Dermis microvascular lymphatic vessel endothelial cell (primary cell): Measurements from ENCODE around the gene RARRES2. TPM values are rescaled to one million over a fixed set of nuclear protein-coding genes. Genes with fewer than 3 reads are reported as not detected.

Experiments used
- DNase-seq, 2 donors: peaks; one replicate each; pipeline versions ENCODE4 v3.0.0 to v3.0.0-alpha.2; 2010; ENCODE audit warnings: low read depth in 2 of 2
- total RNA-seq: library from RNA; depleted of rRNA; stranded (reverse); fragments of >200 nt; gene quantifications from 2 replicates; pipeline ENCODE4 v1.2.1, GENCODE V29; 2014

RARRES2 gene
- total RNA-seq, 1 donor from 2014 or later, result 0.51 TPM

DNA sequence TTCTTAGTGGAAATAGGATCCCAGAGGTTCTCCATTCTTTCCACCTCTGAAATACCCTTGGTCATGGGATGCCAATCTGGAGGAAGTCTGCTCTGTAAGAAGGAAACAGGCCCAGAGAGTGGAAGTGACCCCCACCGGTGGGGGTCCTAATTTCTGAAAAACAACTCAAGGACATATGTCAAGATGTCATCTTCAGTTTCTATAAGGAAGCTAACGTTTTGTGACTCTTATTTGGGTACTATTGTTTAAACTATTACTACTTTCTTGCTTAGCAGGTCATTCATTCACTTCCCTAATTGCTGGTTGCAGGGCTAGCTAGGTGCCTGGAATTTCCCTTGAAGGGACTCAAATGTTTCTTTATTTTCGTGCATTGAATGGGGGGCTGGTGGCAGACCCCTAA lies 35.8 kb upstream of the RARRES2 start:
- DNase-seq, result peak in 1 of 2 donors; percentile 54

DNA sequence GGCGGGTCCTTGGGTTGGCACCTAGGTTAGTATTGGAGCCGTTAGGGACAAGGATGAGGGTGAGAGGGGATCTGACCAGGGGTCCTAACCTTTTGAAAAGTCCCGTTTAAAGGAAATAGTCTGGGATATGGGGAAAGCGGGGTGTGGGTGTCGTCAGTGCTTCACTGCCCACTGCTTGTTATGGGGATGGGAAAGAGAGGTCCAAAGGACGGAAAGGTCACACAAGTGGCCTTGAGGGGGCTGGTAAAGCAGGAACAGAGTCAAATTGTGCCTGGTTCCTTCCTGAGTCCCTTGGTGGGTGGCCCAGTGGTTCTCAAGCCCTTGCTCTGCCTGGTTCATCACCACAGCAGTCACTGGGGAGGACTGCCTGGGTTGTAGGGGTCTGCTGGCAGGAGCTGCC lies 35.1 kb upstream of the RARRES2 start:
- no peak for DNase-seq

DNA sequence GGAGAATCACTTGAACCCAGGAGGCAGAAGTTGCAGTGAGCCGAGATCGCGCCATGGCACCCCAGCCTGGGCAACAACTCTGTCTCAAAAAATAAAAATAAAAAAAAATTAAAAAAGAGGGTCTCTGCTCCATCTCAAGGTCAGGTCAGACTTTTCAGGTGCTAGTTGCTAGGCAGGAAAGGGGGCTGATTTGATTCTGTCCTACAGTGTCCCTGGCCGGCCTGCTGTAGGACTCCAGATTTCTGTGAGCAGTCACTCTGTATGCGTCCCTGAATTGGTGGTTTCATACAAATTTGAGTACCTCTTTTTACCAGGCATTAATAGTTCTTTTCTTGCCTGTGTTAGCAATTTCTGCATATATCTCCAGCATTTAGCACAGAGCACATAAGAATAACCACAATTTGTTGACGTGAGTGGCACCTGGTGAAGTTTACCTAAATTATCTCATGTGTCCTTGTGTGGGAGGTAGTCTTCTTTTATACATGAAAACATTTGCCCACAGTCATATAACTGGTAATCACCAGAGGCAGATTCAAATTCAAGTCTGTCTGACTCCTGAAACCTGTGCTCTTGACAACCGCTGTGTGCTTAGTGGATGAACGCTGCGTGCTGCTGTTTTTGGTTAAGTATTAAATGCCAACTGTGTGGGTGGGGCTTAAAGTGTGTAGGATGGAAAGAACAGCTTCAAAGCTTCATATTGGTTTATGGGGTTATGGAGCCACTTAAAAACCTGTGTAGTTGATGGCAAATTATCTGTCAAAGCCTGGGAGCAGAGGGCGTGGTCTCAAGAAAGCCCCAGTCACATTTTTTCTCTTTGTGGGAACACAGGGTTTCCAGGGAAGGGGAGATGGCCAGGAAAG lies 34.5 kb upstream of the RARRES2 start:
- DNase-seq, result no peak

DNA sequence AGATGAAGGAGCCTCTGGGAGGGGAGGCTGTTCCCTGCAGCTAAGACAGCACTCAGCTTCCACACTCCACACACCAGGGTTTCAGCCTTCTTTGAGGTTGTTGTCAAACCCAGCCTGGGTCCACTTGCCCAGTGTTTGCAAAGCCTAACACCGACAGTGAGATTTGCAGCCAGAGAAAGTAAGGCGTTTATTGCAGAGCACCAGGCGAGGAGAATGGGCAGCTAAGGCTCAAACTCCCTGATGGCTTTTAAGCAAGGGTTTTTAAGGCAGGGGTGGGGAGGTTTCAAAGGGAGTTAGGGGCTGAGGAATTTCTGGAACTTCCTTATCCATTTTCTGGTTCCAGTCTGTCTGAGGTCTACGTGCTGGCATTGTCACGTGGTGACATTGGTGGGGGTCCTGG lies 33.0 kb upstream of the RARRES2 start:
- no peak for DNase-seq

DNA sequence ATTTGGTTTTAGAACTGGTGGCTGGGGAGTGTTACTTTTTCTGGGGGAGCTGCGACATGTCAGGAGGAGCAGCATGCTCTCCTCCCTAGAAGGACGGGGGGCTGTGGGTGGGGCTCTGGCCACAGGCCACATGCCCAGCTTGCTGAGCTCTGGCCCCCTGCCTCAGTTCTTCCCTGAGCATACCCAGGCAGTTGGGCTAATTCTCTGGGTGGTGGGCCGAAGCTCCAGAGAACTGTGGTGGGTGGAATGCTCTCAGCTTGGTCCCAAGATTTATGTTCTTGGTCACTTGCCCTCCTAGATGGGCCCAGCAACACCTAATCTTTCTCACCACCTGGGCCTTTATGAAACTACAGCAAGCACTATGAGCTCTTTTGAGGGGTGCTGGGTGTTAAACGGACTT lies 32.6 kb upstream of the RARRES2 start:
- no peak for DNase-seq

DNA sequence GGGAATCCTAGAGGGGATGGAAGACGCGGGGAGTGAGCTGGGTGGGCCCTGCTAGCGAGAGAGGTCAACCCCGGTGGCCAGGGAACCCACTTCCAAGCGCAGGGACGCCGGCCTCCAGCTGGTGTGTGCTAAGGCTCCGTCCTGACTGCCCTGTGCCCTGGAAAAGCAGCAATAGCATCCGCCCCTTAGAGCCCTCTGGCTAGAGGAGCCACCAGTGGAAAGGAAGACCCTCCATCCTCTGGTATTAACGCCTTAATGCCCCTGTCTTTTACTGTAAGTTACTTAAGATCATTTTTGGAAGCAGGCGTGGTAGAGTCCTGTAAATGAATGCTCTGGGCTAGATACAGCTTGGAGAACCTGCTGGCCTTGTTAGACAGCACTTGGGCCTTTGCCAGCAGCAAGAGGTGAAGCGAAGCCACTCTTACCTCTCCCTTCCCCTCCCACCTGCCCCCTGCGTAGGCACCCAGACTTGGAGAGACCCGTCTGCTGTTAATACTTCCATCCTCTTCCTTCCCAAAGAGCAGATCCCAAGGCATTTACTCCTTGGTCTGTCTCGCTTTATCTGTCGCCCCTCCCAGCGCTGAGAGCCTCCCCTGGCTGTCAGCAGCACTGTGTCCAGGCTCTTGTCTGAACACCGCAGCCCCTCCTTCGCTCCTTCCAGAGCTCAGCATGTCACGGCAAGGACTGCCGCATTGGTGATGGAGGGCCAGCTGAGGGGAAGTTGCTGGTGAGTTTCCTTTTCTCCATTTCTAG lies 31.8 kb upstream of the RARRES2 start:
- no peak for DNase-seq

DNA sequence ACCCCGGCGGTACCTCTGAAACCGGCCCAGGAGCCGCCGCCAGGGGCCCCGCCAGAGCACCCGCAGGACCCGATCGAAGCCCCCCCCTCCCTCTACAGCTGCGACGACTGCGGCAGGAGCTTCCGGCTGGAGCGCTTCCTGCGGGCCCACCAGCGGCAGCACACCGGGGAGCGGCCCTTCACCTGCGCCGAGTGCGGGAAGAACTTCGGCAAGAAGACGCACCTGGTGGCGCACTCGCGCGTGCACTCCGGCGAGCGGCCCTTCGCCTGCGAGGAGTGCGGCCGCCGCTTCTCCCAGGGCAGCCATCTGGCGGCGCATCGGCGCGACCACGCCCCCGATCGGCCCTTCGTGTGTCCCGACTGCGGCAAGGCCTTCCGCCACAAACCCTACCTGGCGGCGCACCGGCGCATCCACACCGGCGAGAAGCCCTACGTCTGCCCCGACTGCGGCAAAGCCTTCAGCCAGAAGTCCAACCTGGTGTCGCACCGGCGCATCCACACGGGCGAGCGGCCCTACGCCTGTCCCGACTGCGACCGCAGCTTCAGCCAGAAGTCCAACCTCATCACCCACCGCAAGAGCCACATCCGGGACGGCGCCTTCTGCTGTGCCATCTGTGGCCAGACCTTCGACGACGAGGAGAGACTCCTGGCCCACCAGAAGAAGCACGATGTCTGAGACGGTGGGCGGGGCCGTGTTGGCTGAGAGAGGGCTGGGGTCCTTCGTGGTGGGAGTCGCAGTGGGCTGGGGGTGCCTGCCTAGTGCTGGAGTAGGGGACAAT lies 31.0 kb upstream of the RARRES2 start:
- no peak for DNase-seq

DNA sequence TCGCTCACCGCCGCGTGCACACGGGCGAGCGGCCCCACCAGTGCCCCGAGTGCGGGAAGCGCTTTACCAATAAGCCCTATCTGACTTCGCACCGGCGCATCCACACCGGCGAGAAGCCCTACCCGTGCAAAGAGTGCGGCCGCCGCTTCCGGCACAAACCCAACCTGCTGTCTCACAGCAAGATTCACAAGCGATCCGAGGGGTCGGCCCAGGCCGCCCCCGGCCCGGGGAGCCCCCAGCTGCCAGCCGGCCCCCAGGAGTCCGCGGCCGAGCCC lies 30.5 kb upstream of the RARRES2 start:
- DNase-seq, result no peak

DNA sequence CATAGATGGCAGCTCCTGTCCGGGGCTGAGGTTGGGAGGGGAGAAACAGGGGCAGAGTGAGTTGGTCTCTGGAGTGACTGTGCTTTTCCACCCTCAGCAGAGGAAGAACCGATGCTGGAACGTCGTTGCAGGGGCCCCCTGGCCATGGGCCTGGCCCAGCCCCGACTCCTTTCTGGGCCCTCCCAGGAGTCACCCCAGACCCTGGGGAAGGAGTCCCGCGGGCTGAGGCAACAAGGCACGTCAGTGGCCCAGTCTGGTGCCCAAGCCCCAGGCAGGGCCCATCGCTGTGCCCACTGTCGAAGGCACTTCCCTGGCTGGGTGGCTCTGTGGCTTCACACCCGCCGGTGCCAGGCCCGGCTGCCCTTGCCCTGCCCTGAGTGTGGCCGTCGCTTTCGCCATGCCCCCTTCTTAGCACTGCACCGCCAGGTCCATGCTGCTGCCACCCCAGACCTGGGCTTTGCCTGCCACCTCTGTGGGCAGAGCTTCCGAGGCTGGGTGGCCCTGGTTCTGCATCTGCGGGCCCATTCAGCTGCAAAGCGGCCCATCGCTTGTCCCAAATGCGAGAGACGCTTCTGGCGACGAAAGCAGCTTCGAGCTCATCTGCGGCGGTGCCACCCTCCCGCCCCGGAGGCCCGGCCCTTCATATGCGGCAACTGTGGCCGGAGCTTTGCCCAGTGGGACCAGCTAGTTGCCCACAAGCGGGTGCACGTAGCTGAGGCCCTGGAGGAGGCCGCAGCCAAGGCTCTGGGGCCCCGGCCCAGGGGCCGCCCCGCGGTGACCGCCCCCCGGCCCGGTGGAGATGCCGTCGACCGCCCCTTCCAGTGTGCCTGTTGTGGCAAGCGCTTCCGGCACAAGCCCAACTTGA lies 29.9 kb upstream of the RARRES2 start:
- no peak for DNase-seq

DNA sequence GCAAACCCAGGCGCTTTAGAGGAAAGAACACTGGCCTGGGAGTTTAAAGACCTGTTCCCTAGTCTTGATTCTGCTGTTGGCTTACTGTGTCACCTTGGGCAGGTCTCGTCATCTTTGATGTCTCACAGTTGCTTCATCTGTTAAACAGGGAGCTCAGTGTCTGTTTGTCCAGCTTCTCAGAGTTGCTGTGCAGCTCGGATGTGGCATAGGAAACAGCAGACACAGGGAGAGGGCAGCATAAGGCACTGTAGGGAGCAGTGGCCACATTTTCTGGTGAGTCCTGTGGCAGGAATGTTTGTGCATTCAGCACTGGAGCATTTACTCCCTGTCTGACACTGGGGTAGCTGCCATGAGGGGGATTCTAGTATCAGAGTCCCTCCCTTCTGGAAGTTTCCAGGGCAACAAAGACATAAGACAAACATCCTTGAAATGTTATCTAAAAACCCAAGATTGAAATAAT lies 29.2 kb upstream of the RARRES2 start:
- DNase-seq, result no peak

DNA sequence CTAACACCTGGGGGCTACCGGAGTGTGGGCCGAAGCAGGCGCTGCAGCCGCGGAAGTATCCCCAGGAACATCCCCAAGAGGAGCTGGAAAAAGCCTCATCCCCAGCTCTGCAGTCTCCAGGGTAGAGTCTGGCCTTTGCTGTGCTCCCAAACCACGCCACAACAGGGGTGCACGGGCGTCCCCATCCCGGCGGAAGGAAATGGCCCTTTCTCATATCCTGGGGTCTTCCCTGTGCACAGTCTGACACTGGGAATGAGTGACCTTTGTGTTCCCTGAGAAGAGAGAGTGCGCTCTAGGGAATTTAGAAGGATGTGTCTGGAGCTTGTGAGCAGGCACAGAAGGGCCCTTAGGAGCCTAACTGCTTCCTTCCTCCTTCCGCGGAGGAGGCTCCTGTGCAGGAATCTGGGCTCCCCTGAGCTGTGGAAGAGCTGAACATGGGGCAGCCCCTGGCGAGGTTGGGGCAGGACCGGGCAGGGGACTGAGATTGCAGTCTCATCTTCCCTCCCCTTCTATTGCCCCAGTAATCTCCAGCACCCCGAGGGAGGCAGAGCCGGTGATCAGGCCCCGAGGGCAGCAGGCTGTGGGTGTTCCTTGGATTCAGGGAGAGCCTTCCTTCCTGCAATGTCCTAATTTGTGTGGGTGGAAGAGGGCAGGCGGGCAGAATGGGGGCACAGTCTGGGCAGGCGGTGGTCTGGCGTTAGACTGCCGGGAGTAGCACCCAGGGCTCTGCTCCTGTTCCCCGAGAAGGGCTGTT lies 28.5 kb upstream of the RARRES2 start:
- peak in 1 of 2 donors; percentile 17 for DNase-seq

DNA sequence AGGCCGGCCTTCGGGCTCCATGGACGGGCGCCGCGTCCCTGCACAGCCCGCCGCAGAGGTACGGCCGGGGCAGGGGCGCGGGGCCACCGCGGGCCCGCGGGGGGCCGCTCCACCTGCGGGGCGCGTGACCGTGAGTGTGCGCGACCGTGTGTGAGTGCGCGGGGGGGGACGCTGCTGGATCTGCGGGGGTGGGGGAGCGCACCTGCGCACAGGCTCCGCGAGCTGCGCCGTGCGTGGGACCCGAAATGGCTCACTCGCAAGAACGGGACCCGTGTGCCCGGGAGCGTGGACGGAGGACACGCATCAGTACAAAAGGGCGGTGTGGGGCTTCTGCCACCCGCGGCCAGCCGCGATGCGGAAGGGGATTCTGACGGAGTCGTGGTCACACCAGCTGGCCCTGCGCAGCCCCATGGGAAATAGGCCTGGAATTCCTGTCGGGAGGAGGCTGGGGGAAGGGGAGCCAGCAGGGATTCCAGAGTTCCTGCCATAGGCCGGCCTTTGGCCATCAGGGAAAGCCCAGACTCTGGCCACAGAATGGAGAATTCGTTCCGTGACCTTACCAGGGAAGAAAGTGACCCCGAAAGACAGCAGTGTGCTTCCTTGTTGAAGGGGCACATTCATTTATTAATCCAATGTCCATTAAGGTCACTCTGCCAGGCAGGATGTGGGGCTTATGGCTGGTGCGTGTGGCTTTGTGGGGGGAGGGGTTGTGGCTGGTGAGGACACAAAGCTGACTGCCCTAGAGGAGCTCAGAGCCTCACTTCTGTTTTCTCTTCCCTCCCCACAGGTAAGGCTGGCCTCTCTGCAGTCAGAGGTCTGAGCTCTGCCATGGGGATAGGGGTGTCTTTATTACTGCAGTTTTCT lies 27.7 kb upstream of the RARRES2 start:
- peak; percentile 78 to 80 for DNase-seq

DNA sequence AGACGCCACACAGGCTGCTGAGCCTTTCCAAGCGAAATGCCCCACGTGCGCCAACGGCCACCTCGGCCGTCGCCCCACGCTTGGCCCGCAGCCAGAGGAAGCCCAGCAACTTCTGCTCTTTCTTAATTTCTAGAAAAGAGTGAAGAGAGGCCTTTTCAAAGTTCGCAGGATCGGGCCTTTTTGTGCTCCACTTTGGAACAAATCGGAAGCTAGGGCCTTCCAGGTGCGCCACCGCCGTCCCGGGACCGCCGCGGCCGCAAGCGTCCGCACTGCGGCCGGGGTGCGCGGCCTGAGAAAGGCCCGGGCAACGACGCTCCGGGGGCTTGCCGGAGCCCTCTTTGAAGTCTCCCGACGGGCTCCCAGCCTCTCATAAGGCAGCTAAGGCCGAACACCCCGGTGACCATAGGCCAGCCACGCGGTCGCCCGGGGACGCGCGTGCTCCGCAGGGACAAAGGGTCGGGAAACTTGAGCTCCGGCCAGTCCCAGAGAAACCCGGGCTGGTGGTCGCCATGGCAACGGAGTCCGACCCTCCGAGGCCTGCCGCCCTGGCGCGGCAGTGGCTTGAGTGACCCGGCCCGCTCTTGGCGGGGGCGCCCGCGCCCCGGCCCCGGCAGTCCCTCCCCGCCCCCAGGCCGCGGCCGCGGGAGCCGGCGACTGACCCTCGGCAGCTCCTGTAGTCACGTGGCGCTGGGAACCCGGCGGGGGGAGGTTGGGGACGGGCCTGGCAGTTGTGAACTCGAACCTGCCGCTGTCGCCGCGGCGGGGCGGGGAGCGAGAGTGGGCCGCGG lies 26.9 kb upstream of the RARRES2 start, which contains the start of gene REPIN1:
Gene REPIN1 (plus strand): TSS at position 727 of the 788 bp plus-strand sequence. CDS start 890 bp downstream, outside the sequence.
- peak; percentile 81 to 92 for DNase-seq

DNA sequence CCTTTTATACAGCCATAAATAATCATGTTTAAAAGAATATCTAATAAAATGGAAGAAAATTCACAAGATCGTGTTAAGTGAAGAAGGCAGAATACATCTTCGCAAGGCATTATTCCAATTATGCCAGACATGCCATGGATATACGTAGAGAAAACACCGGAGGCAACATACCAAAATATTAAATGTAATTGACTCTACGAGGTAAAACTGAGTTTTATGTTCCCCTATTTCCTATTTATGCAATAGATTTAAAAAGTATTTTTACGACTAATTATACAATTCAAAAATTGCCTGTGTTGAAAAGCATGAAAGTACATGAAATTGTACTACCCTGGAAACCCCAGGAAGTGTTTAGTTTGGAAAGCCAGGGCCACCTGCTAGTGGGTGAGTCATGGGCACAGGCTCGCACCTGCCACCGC lies 26.3 kb upstream of the RARRES2 start:
- DNase-seq, result peak in 1 of 2 donors; percentile 79

DNA sequence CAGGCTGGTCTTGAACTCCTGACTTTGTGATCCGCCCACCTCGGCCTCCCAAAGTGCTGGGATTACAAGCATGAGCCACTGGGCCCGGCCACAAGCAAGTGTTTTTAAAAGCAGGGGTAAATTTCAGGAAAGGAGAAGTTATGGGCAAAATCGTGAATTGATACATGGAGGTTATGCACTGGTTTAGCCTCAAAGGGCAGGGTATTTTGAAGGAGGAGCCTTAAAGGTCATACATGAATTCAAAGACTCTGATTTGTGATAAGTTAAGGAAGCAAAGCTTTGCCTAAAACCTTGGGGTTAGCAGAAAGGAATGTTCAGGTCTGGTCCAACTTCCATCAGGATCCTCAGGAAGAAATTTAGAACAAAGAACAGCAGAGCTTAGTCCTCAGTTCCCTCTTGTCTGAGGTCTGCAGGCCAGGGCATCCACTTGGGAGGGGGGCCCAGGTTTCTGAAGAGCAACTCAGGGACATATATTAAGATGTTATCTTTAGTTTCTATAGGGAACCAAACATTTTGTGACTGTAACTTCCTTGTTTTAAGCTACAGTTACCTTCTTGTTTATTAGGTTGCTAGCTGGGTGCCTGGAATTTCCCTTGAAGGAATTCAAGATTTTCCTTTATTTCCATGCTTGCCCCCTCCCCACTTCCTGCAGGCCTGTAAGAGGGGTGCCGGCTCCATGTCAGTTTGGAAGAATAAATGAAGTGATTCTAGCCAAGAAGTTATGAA lies 24.4 kb upstream of the RARRES2 start:
- DNase-seq, result no peak

DNA sequence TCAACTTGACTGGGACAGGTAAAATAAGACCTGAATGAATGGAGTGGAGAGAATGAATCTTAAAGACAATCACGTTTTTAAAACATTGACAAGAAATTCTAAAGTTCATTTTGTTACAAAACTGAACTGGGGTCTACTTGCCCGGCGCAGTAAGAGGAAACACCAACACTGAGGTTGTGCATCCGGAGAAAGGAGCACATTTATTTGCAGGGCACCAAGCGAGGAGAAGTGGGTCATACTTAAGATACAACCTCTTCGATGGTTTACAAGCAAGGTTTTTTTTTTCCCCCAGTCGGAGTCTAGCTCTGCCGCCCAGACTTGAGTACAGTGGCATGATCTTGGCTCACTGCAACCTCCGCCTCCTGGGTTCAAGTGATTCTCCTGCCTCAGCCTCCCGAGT lies 23.8 kb upstream of the RARRES2 start:
- no peak for DNase-seq

DNA sequence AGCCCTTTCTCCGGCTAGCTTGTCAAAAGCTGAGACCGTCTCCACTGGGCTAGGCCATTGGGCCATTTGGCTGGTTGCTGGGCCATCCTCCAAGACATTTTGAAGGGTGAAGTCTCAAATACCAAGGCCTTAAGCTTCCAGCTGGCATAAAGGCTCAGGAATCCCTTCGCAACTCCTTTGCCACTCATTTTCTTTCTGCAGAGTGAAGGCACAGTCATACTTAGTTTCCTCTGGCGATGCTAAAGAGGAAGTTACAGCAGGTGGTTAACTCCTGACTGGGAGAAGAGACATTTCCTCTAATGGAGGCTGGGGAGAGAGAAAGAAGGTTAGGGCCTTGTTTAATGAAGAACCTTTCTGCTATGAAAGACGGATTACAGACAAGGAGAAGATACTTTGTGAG lies 22.4 kb upstream of the RARRES2 start:
- DNase-seq, result peak in 1 of 2 donors; percentile 38

DNA sequence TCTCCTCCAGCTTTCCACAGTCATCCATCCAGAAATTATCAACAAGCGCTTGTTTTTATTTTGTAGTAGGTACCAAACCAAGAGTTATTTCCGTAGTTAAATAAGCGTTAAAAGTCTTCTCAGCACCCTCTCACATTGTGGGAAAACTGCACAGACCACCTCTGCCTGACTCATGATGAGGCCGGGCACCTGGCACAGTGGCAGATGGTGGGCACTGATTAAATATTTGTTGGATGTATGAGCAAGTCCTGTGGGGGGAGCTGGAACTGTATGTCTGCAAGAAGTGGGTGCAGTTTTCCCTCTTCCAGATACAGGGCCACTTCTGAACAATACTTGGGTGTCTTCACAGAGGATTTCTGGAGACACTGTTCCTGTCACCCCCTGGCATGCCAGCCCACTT lies 21.9 kb upstream of the RARRES2 start:
- no peak for DNase-seq
